Pancreas (tissue), 10 donors: Measurements from ENCODE around the gene SIT1. TPM values are rescaled to one million over a fixed set of nuclear protein-coding genes. Genes with fewer than 3 reads are reported as not detected.
"Not testable (repeated sequence)": the region's sequence is repeated elsewhere in the genome, so short reads cannot be mapped to it uniquely, and the experiment has no call there.

Source experiments
- ATAC-seq, 4 donors: fragments of 200-7000 bp; cut with Tn5 transposase; one replicate each; pipeline versions ENCODE4 v1.8.0 to v1.9.1; 2020; ENCODE audit warnings: mild to moderate bottlenecking in 4 of 4, moderate library complexity in 4 of 4
- DNase-seq, 6 donors: peaks; one replicate each; pipeline ENCODE4 v3.0.0-alpha.2; 2020
- FAIRE-seq: peaks from 2 replicates; lab custom pipeline; 2012; peaks lifted over from hg19 to GRCh38; lab: Jason Lieb, UNC
- H3K27ac ChIP-seq, 4 donors: fragments of 200-600 bp; sonication (generic); 1 replicate in 3 of 4; 2 replicates in 1 of 4; pipeline versions ENCODE4 v1.5.0 to v1.8.0; 2020
- H3K27me3 ChIP-seq, 4 donors: fragments of 200-600 bp; one replicate each; pipeline ENCODE4 v1.8.0; 2021
- H3K36me3 ChIP-seq, 3 donors: fragments of 200-600 bp; sonication (generic) in 1 of 3; one replicate each; pipeline versions ENCODE4 v1.5.0 to v1.8.0; 2020 to 2021
- H3K4me1 ChIP-seq, 3 donors: fragments of 200-600 bp; one replicate each; pipeline ENCODE4 v1.8.0; 2021
- H3K4me3 ChIP-seq, 4 donors: fragments of 200-600 bp; sonication (generic) in 2 of 4; one replicate each; pipeline versions ENCODE4 v1.5.0 to v1.8.0; 2020 to 2021
- H3K9me3 ChIP-seq, 4 donors: fragments of 200-600 bp; one replicate each; pipeline ENCODE4 v1.8.0; 2021
- WGBS, 2 donors: extraction: QIAGEN DNeasy Blood & Tissue Kit; methylation state at CpG; one replicate each; pipeline ENCODE4 v1.1.7; 2013; 5-methylcytosine and 5-hydroxymethylcytosine counted together
- intact Hi-C, 3 donors: fragments of 100-400 bp; cut with DNase I; formaldehyde crosslinking; loops; one replicate each; pipeline versions ENCODE4 v1.11.1 to v1.14.2; 2022
- polyA plus RNA-seq, 2 donors: library from polyadenylated mRNA; stranded (reverse); fragments of 200-250 nt; gene quantifications; one replicate each; pipeline ENCODE4 v1.2.3, GENCODE V29; 2013
- total RNA-seq, 6 donors: library from RNA; stranded (reverse); fragmentation: NEBNext Ultra II Directional in 4 of 6; extraction: Animal tissue kit (Norgen Biotek cat#: 25700) in 4 of 6; gene quantifications; one replicate each; pipeline versions ENCODE4 v1.2.1 to v1.2.4, GENCODE V29; 2021 to 2023
- TF ChIP-seq, protein P1 (sequence below), 4 donors: fragments of 200-600 bp; sonication (generic) in 3 of 4; IDR thresholded peaks; one replicate each; pipeline versions ENCODE4 v1.5.0 to v1.8.0; 2021; ENCODE audit warnings: antibody characterized with exemption in 4 of 4
- donor health status: healthy with polysubstance abuse.
- donor health status: DM: no; HTN: no; CAD: no; lungs with moderate emphysema.
- donor health status: DM: no; HTN: no; CAD: no.
- donor health status: control.
- donor health status: control.
- donor health status: Bipolar disorder and iron deficiency.
- donor health status: DM: yes; HTN: yes; CAD: no.
- donor health status: DM: no; HTN: no; CAD: no.
- donor health status: DM: no; HTN: no; CAD: no.
- donor health status: DM: yes; HTN: yes; CAD: no.

Gene SIT1
- total and polyA plus RNA-seq, 8 donors, result 0.25 to 0.59 (median 0.43) TPM; not detected in 2

DNA sequence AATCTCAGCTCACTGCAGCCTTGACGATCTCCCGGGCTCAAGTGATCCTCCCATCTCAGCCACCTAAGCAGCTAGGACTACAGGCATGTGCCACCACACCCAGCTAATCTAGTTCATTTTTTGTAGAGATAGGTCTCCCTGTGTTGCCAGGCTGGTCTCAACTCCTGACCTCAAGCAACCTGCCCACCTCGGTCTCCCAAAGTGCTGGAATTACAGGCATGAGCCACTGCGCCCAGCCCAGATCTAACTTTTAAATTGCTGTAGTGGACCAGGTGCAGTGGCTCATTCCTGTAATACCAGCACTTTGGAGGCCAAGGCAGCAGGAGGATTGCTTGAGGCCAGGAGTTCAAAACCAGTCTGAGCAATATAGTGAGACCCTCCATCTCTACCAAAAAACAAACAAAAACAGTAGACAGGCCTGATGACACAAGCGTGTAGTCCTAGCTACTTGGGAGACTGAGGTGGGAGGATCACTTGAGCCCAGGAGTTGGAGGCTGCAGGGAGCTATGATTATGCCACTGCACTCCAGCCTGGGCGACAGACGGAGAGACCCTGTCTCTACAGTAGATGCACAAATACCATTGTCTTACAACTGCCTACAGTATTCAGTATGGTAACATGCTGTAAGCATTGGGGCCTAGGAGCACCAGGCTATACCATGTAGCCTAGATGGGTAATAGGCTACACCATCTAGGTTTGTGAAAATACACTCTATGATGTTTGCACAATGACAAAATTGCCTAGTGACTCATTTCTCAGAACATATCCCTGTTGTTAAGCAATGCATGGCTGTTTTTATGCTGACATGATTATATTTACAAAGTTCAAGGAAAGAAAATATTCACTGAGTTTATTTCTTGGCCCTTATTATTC lies 1.5 kb upstream of the SIT1 start:
- TF ChIP-seq, protein P1, sequence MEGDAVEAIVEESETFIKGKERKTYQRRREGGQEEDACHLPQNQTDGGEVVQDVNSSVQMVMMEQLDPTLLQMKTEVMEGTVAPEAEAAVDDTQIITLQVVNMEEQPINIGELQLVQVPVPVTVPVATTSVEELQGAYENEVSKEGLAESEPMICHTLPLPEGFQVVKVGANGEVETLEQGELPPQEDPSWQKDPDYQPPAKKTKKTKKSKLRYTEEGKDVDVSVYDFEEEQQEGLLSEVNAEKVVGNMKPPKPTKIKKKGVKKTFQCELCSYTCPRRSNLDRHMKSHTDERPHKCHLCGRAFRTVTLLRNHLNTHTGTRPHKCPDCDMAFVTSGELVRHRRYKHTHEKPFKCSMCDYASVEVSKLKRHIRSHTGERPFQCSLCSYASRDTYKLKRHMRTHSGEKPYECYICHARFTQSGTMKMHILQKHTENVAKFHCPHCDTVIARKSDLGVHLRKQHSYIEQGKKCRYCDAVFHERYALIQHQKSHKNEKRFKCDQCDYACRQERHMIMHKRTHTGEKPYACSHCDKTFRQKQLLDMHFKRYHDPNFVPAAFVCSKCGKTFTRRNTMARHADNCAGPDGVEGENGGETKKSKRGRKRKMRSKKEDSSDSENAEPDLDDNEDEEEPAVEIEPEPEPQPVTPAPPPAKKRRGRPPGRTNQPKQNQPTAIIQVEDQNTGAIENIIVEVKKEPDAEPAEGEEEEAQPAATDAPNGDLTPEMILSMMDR (IDR thresholded peaks at IDR 0.05), result no peak
- Histone ChIP-seq H3K9me3 (no peaks in the 10 kb centered on the region), H3K4me1 (peaks cover 0 to 18% (median 2%) of the 10 kb centered on the region in 3 donors), H3K4me3 (no peak overlapping the region), H3K27ac (peak overlapping the region in 1 of 4 donors; percentile 28), H3K36me3 (no peaks in the 10 kb centered on the region), H3K27me3 (no peaks in the 10 kb centered on the region)
- intact Hi-C loops, result no loop called here
- 74 to 76% methylated on average over 7 of the region's 7 CpGs for WGBS, 2 donors
- no peak for FAIRE-seq
- ATAC-seq, result peak; percentile 5 to 53 (median 30)
- DNase-seq, result no peak

DNA sequence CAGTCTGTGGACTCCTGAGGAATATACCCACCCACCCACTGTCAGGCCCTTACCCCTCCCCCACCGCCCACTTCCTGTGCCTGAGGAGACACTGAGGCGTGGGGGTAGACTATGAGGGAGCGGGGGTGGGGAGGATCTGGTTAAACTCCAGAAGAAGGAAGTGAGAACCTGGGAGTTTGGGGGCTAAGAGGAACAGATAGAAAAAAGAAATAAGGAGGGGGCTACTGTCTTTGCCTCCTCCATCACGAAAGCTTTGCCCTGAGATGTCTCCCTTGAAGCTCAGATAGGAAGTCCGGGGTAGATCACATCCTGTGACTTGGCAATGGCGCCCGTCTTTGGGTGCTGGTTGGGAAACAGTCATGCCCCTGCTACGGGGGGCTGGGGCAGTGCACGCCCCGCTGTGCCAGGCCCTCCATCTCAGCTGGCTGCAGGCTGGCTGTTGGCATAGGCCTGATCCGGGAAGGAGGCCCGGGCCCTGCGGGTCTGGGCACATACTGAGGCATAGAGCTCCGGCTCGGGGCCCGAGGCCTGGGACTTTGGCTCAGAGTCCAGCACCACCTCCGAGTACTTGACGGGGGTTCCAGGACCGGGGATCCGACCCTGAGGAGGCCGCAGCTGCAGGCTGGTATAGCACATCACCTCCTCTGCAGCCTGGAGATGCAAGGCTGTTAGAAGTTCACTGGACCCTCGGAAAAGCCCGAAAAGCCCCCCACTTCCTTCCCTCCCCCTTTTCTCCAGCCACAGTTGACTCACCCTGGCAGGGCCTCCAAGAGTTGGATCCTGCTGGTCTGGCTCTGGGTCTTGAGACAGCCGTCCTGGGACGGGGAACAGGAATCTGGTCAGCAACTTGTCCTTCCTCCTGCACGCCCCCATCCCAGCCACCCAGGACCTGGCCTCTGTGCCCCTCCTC lies 1.0 kb downstream of the SIT1 start:
- no peak overlapping the region for H3K4me3 ChIP-seq

DNA sequence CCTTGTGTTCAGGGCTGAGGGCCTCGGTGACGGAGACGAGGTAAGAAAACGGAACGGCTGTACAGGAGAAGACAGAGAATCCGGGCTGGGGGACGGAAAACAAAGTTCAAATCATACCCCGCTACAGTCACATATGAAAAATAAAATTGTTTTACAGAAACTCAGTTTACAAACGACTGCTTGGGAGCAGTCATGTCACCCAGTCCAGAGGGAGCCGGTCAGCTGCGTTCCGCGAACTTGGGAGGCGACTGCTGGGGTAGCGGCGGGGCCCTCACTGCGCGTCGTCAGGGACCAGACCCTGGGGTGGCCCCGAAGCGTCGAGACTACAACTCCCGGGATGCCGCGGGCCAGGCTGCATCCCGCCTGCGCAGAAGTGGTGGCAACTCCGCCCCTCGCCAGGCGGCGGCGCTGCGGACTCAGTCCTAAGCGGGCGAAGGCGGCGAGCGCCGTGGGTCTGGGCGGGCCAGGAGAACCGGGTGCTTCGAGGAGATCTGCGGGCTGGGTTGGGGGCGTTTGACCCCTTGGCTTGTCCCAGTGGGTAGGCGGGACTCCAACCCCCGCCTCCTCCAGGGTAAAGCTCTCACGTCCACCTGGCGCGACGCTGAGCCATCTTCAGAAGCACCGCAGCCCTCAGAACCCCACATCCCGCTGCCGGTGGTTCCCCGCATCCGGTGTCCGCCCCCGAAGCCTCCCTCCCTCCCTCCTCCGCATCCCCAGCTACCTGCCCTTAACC lies 4.0 kb downstream of the SIT1 start:
- 1% methylated on average over 49 to 58 of the region's 58 CpGs for WGBS, 2 donors
- TF ChIP-seq, protein P1 (IDR thresholded peaks at IDR 0.05), result peak; percentile 87 to 95 (median 90)
- Histone ChIP-seq H3K9me3 (no peaks in the 10 kb centered on the region), H3K4me3 (peak overlapping the region; percentile 30 to 67 (median 48)), H3K27ac (peak overlapping the region; percentile 72 to 94 (median 82)), H3K4me1 (peaks cover 0 to 10% (median 0%) of the 10 kb centered on the region in 3 donors), H3K36me3 (no peaks in the 10 kb centered on the region), H3K27me3 (no peaks in the 10 kb centered on the region)
- DNase-seq (peak; percentile 86 to 99 (median 94)), FAIRE-seq (no peak), ATAC-seq (peak; percentile 95 to 97 (median 96))
- intact Hi-C loops, result loop anchor here in 1 of 3 donors (10.0 kb wide), 1 partner anchor 58 kb away; no protein-coding TSS in a partner anchor

More for the DNA sequence above, 1.0 kb downstream of the SIT1 start:
- intact Hi-C loops, result loop anchor here in 1 of 3 donors (10.0 kb wide), 1 partner anchor 55 kb away; no protein-coding TSS in a partner anchor
- DNase-seq (peak in 1 of 6 donors; percentile 79), FAIRE-seq (no peak), ATAC-seq (no peak)
- H3K27ac ChIP-seq, result no peak overlapping the region
- peaks cover 0 to 24% (median 0%) of the 10 kb centered on the region in 3 donors for H3K4me1 ChIP-seq
- 84 to 88% methylated on average over 26 of the region's 26 CpGs for WGBS, 2 donors
- TF ChIP-seq, protein P1 (IDR thresholded peaks at IDR 0.05), result no peak
- no peaks in the 10 kb centered on the region for H3K36me3 ChIP-seq
- no peaks in the 10 kb centered on the region for H3K27me3 ChIP-seq
- H3K9me3 ChIP-seq, result no peaks in the 10 kb centered on the region

DNA sequence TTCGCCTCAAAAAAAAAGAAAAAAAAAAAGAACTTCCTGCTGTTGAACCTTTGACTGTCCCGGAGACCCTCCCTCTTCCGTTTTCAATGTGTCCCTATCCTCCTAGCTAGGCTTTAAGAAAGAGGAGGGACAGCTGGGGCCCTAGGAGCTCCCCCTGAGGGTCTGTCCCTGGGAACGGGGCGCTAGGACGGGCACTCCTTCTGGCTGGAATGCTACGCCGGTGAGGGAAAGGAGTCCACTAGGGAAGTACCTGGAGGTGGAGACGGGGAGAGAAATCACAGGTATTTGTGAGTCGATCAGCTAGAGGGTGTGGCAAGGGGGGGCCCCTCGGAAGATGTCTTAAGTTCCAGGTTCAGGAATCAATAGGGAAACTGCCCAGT lies 4.6 kb downstream of the SIT1 start:
- DNase-seq (peak in 5 of 6 donors; percentile 50 to 66 (median 60)), FAIRE-seq (no peak), ATAC-seq (peak; percentile 57 to 73 (median 66))
- TF ChIP-seq, protein P1 (IDR thresholded peaks at IDR 0.05), result no peak
- no peaks in the 10 kb centered on the region for H3K9me3 ChIP-seq
- H3K27ac ChIP-seq, result peak overlapping the region; percentile 72 to 94 (median 82)
- intact Hi-C loops, result loop anchor here in 1 of 3 donors (10.0 kb wide), 1 partner anchor 59 kb away; no protein-coding TSS in a partner anchor
- H3K4me1 ChIP-seq, result peaks cover 0 to 6% (median 0%) of the 10 kb centered on the region in 3 donors
- peak overlapping the region; percentile 30 to 67 (median 48) for H3K4me3 ChIP-seq
- no peaks in the 10 kb centered on the region for H3K27me3 ChIP-seq
- H3K36me3 ChIP-seq, result no peaks in the 10 kb centered on the region
- WGBS, 2 donors, result 0% methylated on average over 11 of the region's 11 CpGs

DNA sequence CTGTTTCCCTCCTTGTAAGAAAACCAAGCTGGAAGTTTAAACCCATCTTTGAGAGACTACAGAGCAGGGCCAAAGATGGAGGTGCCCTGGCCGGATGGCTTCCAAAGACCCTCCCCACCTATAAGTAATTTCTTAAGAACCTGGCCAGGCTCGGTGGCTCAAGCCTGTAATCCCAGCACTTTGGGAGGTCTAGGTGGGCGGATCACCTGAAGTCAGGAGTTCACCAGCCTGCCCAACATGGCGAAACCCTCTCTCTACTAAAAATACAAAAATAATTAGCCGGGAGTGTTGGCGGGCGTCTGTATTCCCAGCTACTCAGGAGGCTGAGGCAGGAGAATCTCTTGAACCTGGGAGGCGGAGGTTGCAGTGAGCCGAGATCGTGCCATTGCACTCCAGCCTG lies 5.0 kb downstream of the SIT1 start:
- H3K27me3 ChIP-seq, FAIRE-seq, H3K9me3 ChIP-seq, H3K4me1 ChIP-seq, ATAC-seq, H3K36me3 ChIP-seq: not testable (repeated sequence)
- Histone ChIP-seq H3K27ac (peak overlapping the region; percentile 72 to 94 (median 82)), H3K4me3 (peak overlapping the region; percentile 30 to 67 (median 48))
- 25 to 33% methylated on average over 10 of the region's 10 CpGs for WGBS, 2 donors
- intact Hi-C loops, result loop anchor here in 1 of 3 donors (10.0 kb wide), 1 partner anchor 59 kb away; no protein-coding TSS in a partner anchor
- peak in 1 of 6 donors; percentile 40 for DNase-seq
